ENCODE results near the gene NINL.
"Not testable (repeated sequence)": the region's sequence is repeated elsewhere in the genome, so short reads cannot be mapped to it uniquely, and the experiment has no call there.

Gene NINL

GRCh38 chr20:25606094-25606695 lies 20.9 kb upstream of the NINL start:
- no peak for TF ChIP-seq CTCF (IDR thresholded peaks at IDR 0.05; ENCODE audit: low read depth, low read length, missing control alignments)
- in situ Hi-C loops (cut with HindIII; ENCODE audit: low sequenced_read_pairs): no loop called here
- DNase-seq (ENCODE audit: low read depth): no peak
- no peak overlapping the region for H3K4me3 ChIP-seq (ENCODE audit: low read depth, low read length)

GRCh38 chr20:25605148-25605547 lies 19.8 kb upstream of the NINL start:
- in situ Hi-C loops (cut with HindIII; ENCODE audit: low sequenced_read_pairs): no loop called here
- DNase-seq (ENCODE audit: low read depth): no peak
- H3K4me3 ChIP-seq (ENCODE audit: low read depth, low read length): no peak overlapping the region
- no peak for TF ChIP-seq CTCF (IDR thresholded peaks at IDR 0.05; ENCODE audit: low read depth, low read length, missing control alignments)

- no peak overlapping the region for H3K4me3 ChIP-seq (ENCODE audit: low read depth, low read length)
- in situ Hi-C loops (cut with HindIII; ENCODE audit: low sequenced_read_pairs): no loop called here
- no peak for TF ChIP-seq CTCF (IDR thresholded peaks at IDR 0.05; ENCODE audit: low read depth, low read length, missing control alignments)
Observed at GRCh38 chr20:25604611-25605010, 19.3 kb upstream of the NINL start.

GRCh38 chr20:25602914-25603309 lies 17.6 kb upstream of the NINL start:
- DNase-seq (ENCODE audit: low read depth); H3K4me3 ChIP-seq (ENCODE audit: low read depth, low read length); in situ Hi-C loops (cut with HindIII; ENCODE audit: low sequenced_read_pairs): not testable (repeated sequence)

More at GRCh38 chr20:25604611-25605010, 19.3 kb upstream of the NINL start:
- no peak for DNase-seq (ENCODE audit: low read depth)

- H3K4me3 ChIP-seq (ENCODE audit: low read depth, low read length); in situ Hi-C loops (cut with HindIII; ENCODE audit: low sequenced_read_pairs); DNase-seq (ENCODE audit: low read depth): not testable (repeated sequence)
Observed at GRCh38 chr20:25602191-25602913, 17.0 kb upstream of the NINL start.

- TF ChIP-seq CTCF (IDR thresholded peaks at IDR 0.05; ENCODE audit: low read depth, low read length, missing control alignments): no peak
- in situ Hi-C loops (cut with HindIII; ENCODE audit: low sequenced_read_pairs): no loop called here
- H3K4me3 ChIP-seq (ENCODE audit: low read depth, low read length): no peak overlapping the region
- DNase-seq (ENCODE audit: low read depth): no peak
Observed at GRCh38 chr20:25601659-25602058, 16.3 kb upstream of the NINL start.

GRCh38 chr20:25600632-25601031 lies 15.3 kb upstream of the NINL start:
- no peak for TF ChIP-seq CTCF (IDR thresholded peaks at IDR 0.05; ENCODE audit: low read depth, low read length, missing control alignments)
- H3K4me3 ChIP-seq (ENCODE audit: low read depth, low read length): no peak overlapping the region
- no peak for DNase-seq (ENCODE audit: low read depth)
- in situ Hi-C loops (cut with HindIII; ENCODE audit: low sequenced_read_pairs): no loop called here
